B cell (primary cell): ENCODE results near the gene ARHGEF4. TPM values are rescaled to one million over a fixed set of nuclear protein-coding genes. Genes with fewer than 3 reads are reported as not detected.

Experiments
- ATAC-seq: fragments of 200-7000 bp; cut with Tn5 transposase; one replicate; pipeline ENCODE4 v1.10.0; 2021; ENCODE audit warnings: low read depth, mild to moderate bottlenecking, moderate number of reproducible peaks, moderate library complexity
- CTCF ChIA-PET: fragments of 350-600 bp; sonication (Branson Sonifier 250); formaldehyde crosslinking; loops from one replicate; lab custom pipeline; 2021; ENCODE audit warnings: antibody characterized with exemption, inconsistent platforms; lab: Charles Lee
- POLR2A ChIA-PET: fragments of 350-600 bp; sonication (Branson Sonifier 250); formaldehyde crosslinking; loops from one replicate; lab custom pipeline; 2021; ENCODE audit warnings: antibody characterized with exemption; lab: Charles Lee
- DNase-seq: peaks from one replicate; pipeline ENCODE4 v3.0.0; 2013
- H2AFZ ChIP-seq: 2 replicates; pipeline ENCODE4 v1.6.1; 2012; ENCODE audit warnings: mild to moderate bottlenecking, low read depth, low read length; ENCODE audit not compliant: insufficient read depth, poor library complexity, severe bottlenecking
- H3K27ac ChIP-seq, 2 donors: 1 replicate in 1 of 2; 2 replicates in 1 of 2; pipeline ENCODE4 v1.5.1; 2012 to 2013; ENCODE audit warnings: low read length in 2 of 2, mild to moderate bottlenecking in 2 of 2, moderate library complexity in 1 of 2
- H3K27me3 ChIP-seq, 4 experiments: fragments of 200-600 bp in 1 of 4; sonication (generic) in 1 of 4; replicated peaks in 1 of 4; 1 replicate in 2 of 4; 2 replicates in 2 of 4; pipeline versions ENCODE4 v1.6.1 to v1.7.0; 2013 to 2016; ENCODE audit warnings: low read length in 3 of 4, mild to moderate bottlenecking in 2 of 4, mixed read lengths in 1 of 4, moderate library complexity in 1 of 4; ENCODE audit not compliant: insufficient read depth in 4 of 4, control insufficient read depth in 3 of 4; ENCODE audit errors: control extremely low read depth in 1 of 4
- H3K36me3 ChIP-seq, 2 experiments: replicated peaks in 1 of 2; 1 replicate in 1 of 2; 2 replicates in 1 of 2; pipeline versions ENCODE4 v1.6.1 to v1.7.1; 2013; ENCODE audit warnings: low read length in 1 of 2; ENCODE audit not compliant: insufficient read depth in 2 of 2, control insufficient read depth in 1 of 2; ENCODE audit errors: control extremely low read depth in 1 of 2, extremely low read depth in 1 of 2
- H3K4me1 ChIP-seq, 2 donors: fragments of 200-600 bp in 1 of 2; sonication (generic) in 1 of 2; 1 replicate in 1 of 2; 2 replicates in 1 of 2; pipeline versions ENCODE4 v1.5.1 to v1.6.1; 2013 to 2017; ENCODE audit warnings: low read length in 2 of 2; ENCODE audit not compliant: control insufficient read depth in 2 of 2, insufficient read depth in 2 of 2
- H3K4me2 ChIP-seq: replicated peaks from 2 replicates; pipeline ENCODE3; 2012; ENCODE audit warnings: mild to moderate bottlenecking, low read depth, low read length; ENCODE audit not compliant: poor library complexity, severe bottlenecking
- H3K4me3 ChIP-seq, 5 experiments: fragments of 200-600 bp in 1 of 5; sonication (generic) in 1 of 5; 1 replicate in 3 of 5; 2 replicates in 2 of 5; pipeline versions ENCODE4 v1.5.1 to v1.7.0; 2011 to 2016; ENCODE audit warnings: low read length in 4 of 5, mild to moderate bottlenecking in 4 of 5, low read depth in 2 of 5, control low read depth in 1 of 5, moderate library complexity in 1 of 5; ENCODE audit not compliant: insufficient read depth in 1 of 5; ENCODE audit errors: control extremely low read depth in 1 of 5, extremely low read depth in 1 of 5
- H3K79me2 ChIP-seq: fragments of 200-600 bp; sonication (generic); one replicate; pipeline ENCODE4 v1.6.0; 2016; ENCODE audit warnings: low read length; ENCODE audit not compliant: control insufficient read depth, insufficient read depth
- H3K9ac ChIP-seq: fragments of 200-600 bp; sonication (generic); 2 replicates; pipeline ENCODE4 v1.6.1; 2017; ENCODE audit warnings: mild to moderate bottlenecking, low read length, moderate library complexity
- H3K9me3 ChIP-seq, 3 donors: one replicate each; pipeline versions ENCODE4 v1.6.1 to v1.7.1; 2013; ENCODE audit warnings: low read length in 2 of 3; ENCODE audit not compliant: control insufficient read depth in 2 of 3, insufficient read depth in 1 of 3; ENCODE audit errors: control extremely low read depth in 1 of 3
- H4K20me1 ChIP-seq: 2 replicates; pipeline ENCODE4 v1.6.0; 2012; ENCODE audit warnings: mild to moderate bottlenecking, low read length; ENCODE audit not compliant: insufficient read depth, control insufficient read depth, poor library complexity, severe bottlenecking
- H3K27ac Mint-ChIP-seq: one replicate; pipeline ENCODE4 v1.8.0; 2021; ENCODE audit warnings: mixed read lengths
- H3K27me3 Mint-ChIP-seq: one replicate; pipeline ENCODE4 v1.8.0; 2021; ENCODE audit warnings: mixed read lengths
- H3K4me1 Mint-ChIP-seq: one replicate; pipeline ENCODE4 v1.8.0; 2021; ENCODE audit warnings: mixed read lengths
- H3K4me3 Mint-ChIP-seq: one replicate; pipeline ENCODE4 v1.8.0; 2021; ENCODE audit warnings: mixed read lengths
- H3K9me3 Mint-ChIP-seq: one replicate; pipeline ENCODE4 v1.8.0; 2022; ENCODE audit warnings: mixed read lengths; ENCODE audit not compliant: insufficient read depth
- CTCF ChIP-seq: fragments of 200-600 bp; IDR thresholded peaks from one replicate; pipeline ENCODE4 v1.8.0; 2022; ENCODE audit warnings: antibody characterized with exemption, mild to moderate bottlenecking
- EZH2 ChIP-seq: IDR thresholded peaks from 2 replicates; pipeline ENCODE4 v1.6.1; 2012; ENCODE audit warnings: borderline replicate concordance, low read depth, mild to moderate bottlenecking, moderate library complexity, low read length; ENCODE audit not compliant: insufficient read depth, poor library complexity, severe bottlenecking
- WGBS: methylation state at CpG from one replicate; pipeline ENCODE4 v1.1.5; 2013; ENCODE audit warnings: missing lambda C conversion rate; ENCODE audit not compliant: insufficient coverage; 5-methylcytosine and 5-hydroxymethylcytosine counted together
- intact Hi-C: fragments of 100-400 bp; cut with micrococcal nuclease; formaldehyde crosslinking; loops from one replicate; pipeline ENCODE4 v1.10.0; 2022
- polyA plus RNA-seq: library from polyadenylated mRNA; depleted of rRNA; stranded (reverse); fragments of >200 nt; gene quantifications from 2 replicates; pipeline ENCODE4 v1.2.3, GENCODE V29; 2012
- total RNA-seq, 2 donors: library from RNA; stranded (reverse); fragments of 120-200 nt in 1 of 2; gene quantifications; 1 replicate in 1 of 2; 2 replicates in 1 of 2; pipeline versions ENCODE4 v1.2.3 to v1.2.4, GENCODE V29; 2013 to 2022

Gene ARHGEF4
- total and polyA plus RNA-seq, 2 donors (not counting 1 experiment from before 2014, with no cell fraction given), result 2.1 TPM; not detected in 1

DNA sequence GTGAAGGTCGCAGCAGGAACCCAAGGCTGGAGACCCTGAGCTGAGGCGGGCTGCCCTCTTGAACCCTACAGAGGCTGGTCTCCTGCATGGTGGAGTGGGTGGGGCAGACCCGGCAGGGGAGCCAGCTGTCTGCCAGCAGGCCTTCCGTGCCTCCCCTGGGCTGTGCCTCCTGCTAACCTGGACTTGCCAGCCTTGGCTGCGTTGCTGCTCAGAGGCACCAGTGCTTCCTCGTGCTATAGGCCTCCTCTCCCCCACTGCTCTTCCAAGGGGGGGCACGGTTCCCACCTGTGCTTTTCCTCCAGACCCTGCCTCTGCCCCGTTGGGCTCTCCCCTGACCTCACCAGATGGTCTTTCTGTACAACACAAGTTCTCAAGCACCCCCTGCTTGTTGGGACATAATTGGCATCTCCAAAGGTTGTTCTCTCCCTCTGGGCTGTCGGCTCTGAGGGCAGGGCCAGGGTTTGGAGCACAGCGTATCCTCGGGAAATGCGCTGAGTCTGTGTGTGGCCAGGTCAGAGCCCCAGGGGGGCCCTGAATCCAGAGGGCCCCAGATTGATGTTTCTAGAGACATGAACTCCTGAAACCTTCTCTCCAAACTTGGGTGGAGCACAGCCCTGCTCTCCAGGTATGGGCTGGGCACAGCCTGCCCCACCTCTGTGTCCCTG, 6.7 kb downstream of the ARHGEF4 start:
- H3K9me3 ChIP-seq, result no peaks in the 10 kb centered on the region
- H3K4me3 Mint-ChIP-seq, result no peak overlapping the region
- 79% methylated on average over 12 of the region's 12 CpGs for WGBS
- CTCF ChIA-PET, result no interaction called here
- no peaks in the 10 kb centered on the region for H3K4me1 Mint-ChIP-seq
- no peak overlapping the region for H3K27ac Mint-ChIP-seq
- H3K9me3 Mint-ChIP-seq, result no peaks in the 10 kb centered on the region
- H4K20me1 ChIP-seq, result no peaks in the 10 kb centered on the region
- POLR2A ChIA-PET, result no interaction called here
- H3K9ac ChIP-seq, result no peak overlapping the region
- H3K27ac ChIP-seq, result no peak overlapping the region
- DNase-seq (no peak), ATAC-seq (no peak)
- H3K79me2 ChIP-seq, result no peaks in the 10 kb centered on the region
- no peak for TF ChIP-seq CTCF
- TF ChIP-seq EZH2, result no peak
- no peak overlapping the region for H2AFZ ChIP-seq
- H3K4me1 ChIP-seq, result no peaks in the 10 kb centered on the region
- H3K4me2 ChIP-seq, result no peak overlapping the region
- no peaks in the 10 kb centered on the region for H3K36me3 ChIP-seq
- peaks cover 20% of the 10 kb centered on the region for H3K27me3 Mint-ChIP-seq
- H3K27me3 ChIP-seq, result peaks cover 0 to 7% (median 1%) of the 10 kb centered on the region in 4 experiments
- H3K4me3 ChIP-seq, result no peak overlapping the region
- intact Hi-C loops, result no loop called here

DNA sequence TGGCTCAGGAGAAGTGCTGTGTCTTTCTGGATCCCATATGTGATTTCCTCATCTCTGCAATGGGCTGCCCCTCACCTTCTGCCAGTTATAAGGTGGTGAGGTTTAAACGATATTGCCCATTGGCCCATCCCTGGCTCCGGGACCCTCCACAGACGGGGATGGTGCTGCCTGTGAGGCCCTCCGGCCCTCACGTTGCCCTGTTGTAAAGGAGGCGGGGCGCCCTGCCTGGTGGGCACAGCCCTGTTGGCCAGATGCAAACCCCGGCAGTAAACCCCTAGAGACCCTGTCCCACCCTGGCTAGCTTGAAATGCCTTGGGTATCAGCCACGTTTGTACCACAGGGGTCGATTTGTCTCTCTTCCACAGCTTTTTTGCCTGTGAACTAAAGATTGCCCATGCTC, 7.4 kb downstream of the ARHGEF4 start:
- no peak overlapping the region for H3K27ac Mint-ChIP-seq
- Histone ChIP-seq H3K9ac (no peak overlapping the region), H3K27ac (no peak overlapping the region), H3K27me3 (peaks cover 0 to under 1% (median under 1%) of the 10 kb centered on the region in 4 experiments), H2AFZ (no peak overlapping the region), H3K79me2 (no peaks in the 10 kb centered on the region), H3K4me2 (no peak overlapping the region), H3K36me3 (no peaks in the 10 kb centered on the region), H3K4me1 (no peaks in the 10 kb centered on the region), H3K9me3 (no peaks in the 10 kb centered on the region), H3K4me3 (no peak overlapping the region), H4K20me1 (no peaks in the 10 kb centered on the region)
- DNase-seq, result no peak
- TF ChIP-seq CTCF (no peak), EZH2 (no peak)
- POLR2A ChIA-PET, result no interaction called here
- ATAC-seq, result no peak
- peaks cover 15% of the 10 kb centered on the region for H3K27me3 Mint-ChIP-seq
- no peaks in the 10 kb centered on the region for H3K4me1 Mint-ChIP-seq
- CTCF ChIA-PET, result no interaction called here
- 84% methylated on average over 10 of the region's 10 CpGs for WGBS
- H3K9me3 Mint-ChIP-seq, result no peaks in the 10 kb centered on the region
- intact Hi-C loops, result no loop called here
- H3K4me3 Mint-ChIP-seq, result no peak overlapping the region
